Cardiac fibroblast (primary cell): ENCODE data around the gene PIH1D2.
"Not testable (repeated sequence)": the region's sequence is repeated elsewhere in the genome, so short reads cannot be mapped to it uniquely, and the experiment has no call there.

ENCODE experiments used
- DNase-seq, 2 donors: peaks; one replicate each; pipeline versions ENCODE4 v3.0.0 to v3.0.0-alpha.2; 2010; ENCODE audit warnings: low read depth in 2 of 2
- H3K4me3 ChIP-seq, 2 donors: replicated peaks in 1 of 2; 1 replicate in 1 of 2; 2 replicates in 1 of 2; pipeline ENCODE4 v1.5.1; 2011; ENCODE audit warnings: low read depth in 2 of 2, low read length in 2 of 2, mild to moderate bottlenecking in 2 of 2, moderate library complexity in 1 of 2
- CTCF ChIP-seq: IDR thresholded peaks from one replicate; pipeline ENCODE4 v1.5.1; 2011; ENCODE audit warnings: low read depth, mild to moderate bottlenecking, low read length, inconsistent platforms

Gene PIH1D2

GRCh38 chr11:112042161-112042960 lies 31.5 kb downstream of the PIH1D2 start:
- TF ChIP-seq CTCF = no peak
- DNase-seq = peak; percentile 16 to 33
- no peak overlapping the region for H3K4me3 ChIP-seq

- no peak for DNase-seq
- no peak overlapping the region for H3K4me3 ChIP-seq
- TF ChIP-seq CTCF = no peak
These were observed 36.3 kb downstream of the PIH1D2 start for GRCh38 chr11:112037527-112037926.

DNA sequence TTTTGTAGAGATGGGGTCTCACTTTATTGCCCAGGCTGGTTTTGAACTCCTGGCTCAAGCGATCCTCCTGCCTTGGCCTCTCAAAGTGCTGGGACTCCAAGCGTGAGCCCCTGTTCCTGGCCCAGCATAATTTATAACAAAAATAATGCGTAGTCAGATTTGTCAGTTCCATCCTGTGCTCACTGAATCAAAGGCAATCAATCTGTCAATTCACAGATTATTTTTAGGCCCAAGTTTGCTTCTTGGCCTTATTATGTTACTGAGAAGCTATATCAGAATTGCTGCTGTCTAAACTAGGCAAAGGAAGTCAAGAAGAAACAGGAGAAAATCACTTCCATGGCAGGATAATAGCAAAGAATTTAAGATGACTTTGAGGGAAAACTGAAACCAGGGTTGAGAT lies 39.9 kb downstream of the PIH1D2 start:
- TF ChIP-seq CTCF = no peak
- DNase-seq = no peak
- no peak overlapping the region for H3K4me3 ChIP-seq

- H3K4me3 ChIP-seq = no peak overlapping the region
- TF ChIP-seq CTCF = no peak
- no peak for DNase-seq
These were observed 44.4 kb downstream of the PIH1D2 start for GRCh38 chr11:112029460-112029859.

DNA sequence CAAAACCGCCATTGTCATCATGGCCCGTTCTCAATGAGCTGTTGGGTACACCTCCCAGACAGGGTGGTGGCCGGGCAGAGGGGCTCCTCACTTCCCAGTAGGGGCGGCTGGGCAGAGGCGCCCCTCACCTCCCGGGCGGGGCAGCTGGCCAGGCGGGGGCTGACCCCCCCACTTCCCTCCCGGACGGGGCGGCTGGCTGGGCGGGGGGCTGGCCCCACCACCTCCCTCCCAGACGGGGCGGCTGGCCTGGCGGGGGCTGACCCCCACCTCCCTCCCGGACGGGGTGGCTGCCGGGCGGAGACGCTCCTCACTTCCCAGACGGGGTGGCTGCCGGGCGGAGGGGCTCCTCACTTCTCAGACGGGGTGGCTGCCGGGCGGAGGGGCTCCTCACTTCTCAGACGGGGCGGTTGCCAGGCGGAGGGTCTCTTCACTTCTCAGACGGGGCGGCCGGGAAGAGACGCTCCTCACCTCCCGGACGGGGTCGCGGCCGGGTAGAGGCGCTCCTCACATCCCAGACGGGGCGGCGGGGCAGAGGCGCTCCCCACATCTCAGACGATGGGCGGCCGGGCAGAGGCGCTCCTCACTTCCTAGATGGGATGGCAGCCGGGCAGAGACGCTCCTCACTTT lies 46.9 kb downstream of the PIH1D2 start:
- not testable (repeated sequence) for H3K4me3 ChIP-seq, DNase-seq

DNA sequence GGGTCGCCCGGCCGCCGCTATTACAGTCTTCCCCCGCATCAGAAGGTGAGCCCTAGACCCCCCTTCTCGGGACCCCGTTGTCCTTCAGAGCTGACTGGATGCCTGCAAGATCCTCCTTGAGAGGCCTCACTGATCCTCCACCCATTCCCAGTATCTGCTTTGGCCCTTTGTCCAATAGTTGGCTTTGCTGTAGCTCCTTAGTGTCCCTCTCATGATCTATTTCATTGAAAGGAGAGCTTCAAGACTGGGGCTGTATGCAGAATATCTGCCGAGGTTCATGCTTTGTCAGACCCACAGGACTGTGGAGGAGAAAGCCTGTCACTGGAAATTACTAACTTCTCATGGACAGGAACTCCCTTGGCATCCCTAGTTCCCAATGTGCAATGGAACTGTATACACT lies 48.1 kb downstream of the PIH1D2 start:
- TF ChIP-seq CTCF = no peak
- peak; percentile 26 to 31 for DNase-seq
- H3K4me3 ChIP-seq = peak overlapping the region; percentile 84 to 95

DNA sequence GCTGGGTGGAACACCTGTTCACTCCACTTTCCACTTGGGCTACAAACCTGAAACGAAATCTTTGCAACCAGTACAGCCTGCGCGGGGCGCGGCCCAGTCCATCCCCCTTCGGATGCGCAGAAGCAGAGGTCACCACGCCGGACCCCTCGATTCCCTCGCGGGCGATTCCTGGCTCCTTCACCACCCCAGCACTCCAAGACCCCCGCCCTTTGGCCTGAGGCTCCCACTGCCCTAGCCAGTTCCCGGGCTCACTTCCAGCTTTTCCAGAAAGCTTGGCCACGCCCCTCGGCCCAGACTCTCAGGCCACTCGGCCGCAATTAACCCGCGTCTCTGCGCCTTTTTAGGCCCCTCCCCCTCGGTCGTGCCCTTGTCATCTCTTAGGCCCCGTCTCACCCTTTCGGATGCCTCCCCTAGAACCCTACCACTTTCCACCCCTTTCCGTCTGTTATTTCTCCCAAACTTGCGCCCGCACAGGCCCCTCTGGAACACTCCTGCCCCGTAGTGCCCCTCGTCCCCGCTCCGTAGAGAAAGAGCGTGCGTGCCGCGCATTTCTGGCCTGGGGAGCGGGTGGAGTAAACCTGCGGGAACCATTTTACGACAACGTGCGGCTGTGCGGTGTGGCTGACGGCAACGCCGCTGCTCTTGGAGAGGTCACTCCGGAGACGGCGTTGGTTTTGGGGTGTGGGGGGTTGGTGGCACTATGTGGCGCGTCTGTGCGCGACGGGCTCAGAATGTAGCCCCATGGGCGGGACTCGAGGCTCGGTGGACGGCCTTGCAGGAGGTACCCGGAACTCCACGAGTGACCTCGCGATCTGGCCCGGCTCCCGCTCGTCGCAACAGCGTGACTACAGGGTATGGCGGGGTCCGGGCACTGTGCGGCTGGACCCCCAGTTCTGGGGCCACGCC lies 48.8 kb downstream of the PIH1D2 start, which contains the start of gene DLAT:
Gene DLAT (plus strand): TSS at position 636 of the 906 bp plus-strand sequence. CDS start 65 bp downstream, at position 701.
- H3K4me3 ChIP-seq = peak within 1 kb of the TSS; percentile 84 to 95
- DNase-seq = peak; percentile 78 to 84
- no peak for TF ChIP-seq CTCF
